ENCODE data around the gene EFNA3.

Gene EFNA3

GRCh38 chr1:155048449-155049334 is 29.9 kb upstream of the EFNA3 start:
- DNase-seq (ENCODE audit: insufficient read length, low spot score) = no peak
- FAIRE-seq = no peak

DNA sequence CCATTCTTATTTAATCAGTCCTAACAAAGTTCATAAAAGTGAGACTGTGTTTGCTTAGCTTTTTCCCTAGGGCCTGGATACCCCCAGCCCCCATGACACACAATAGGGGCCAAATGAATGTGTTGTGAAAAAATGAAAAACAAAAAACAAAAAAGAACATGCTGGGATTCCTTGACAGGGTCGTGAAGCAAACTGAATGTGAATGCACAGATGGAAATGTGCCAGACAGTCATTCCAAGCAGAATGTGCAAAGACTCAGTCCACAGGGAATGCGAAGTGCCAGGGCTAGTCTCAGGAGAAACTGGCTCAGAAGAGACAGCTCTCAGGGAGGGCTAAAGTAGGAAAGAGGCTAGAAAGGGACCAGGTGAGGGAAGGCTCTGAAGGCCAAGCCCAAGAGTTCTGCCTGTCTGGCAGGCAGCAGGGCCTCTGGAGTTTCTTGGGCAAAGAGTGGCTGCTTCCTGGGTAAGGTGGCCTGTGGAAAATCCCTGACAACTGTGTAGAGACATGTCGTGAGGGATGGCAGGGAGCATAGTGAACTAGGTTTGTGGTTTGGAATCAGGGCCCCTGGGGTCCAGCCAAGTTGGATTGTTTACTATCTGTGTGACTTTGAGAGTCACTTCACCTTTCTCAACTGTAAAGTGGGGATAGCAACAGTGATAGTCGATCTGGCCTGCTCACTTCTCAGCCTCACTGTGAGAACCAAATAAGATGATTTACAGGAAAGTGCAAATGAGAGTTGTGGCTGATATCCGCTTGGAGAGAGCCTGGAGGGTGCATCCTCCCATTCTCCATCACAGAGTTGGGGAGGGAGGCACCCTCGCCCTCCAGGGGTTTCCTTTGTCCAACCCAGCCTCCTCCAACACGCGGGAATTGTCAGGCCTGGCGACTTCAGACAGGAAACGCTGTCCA is 28.7 kb upstream of the EFNA3 start:
- FAIRE-seq (no peak), DNase-seq (ENCODE audit: insufficient read length, low spot score) (no peak)

DNA sequence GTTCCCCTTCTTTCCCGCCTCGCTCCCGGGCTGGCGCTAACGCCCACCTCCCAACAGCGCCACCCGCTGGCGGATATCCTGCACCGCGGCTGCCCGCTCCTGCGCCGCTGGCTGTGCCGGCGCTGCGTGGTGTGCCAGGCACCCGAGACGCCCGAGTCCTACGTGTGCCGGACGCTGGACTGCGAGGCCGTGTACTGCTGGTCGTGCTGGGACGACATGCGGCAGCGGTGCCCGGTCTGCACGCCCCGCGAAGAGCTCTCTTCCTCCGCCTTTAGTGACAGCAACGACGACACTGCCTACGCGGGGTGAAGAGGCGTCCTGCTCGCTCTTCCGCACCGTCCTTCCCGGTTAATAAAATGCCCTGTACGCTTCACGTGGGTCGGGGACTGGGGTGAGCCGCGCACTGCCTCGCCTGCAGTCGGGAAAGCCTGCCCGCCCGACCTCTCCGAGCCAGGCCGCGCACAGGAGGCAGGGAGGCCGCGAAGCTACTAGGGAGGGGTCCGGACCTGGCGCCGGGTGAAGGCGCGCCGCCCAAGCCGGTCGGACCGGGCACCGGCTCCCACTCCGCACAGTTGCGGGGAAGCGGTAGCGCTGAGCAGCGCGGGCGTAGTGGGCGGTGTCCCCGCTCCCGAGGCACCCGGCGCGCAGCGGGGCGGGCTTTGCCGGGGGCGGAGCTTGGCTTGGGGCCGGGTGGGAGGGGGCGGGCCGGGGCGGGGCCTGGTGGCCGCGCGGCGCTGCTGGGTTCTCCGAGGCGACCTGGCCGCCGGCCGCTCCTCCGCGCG is 27.9 kb upstream of the EFNA3 start, which contains the start of gene ADAM15:
Gene ADAM15 (plus strand): TSS at position 757 of the 782 bp plus-strand sequence. CDS start 71 bp downstream, outside the sequence.
- DNase-seq (ENCODE audit: insufficient read length, low spot score) (peak; percentile 75), FAIRE-seq (no peak)

- DNase-seq (ENCODE audit: insufficient read length, low spot score) (no peak), FAIRE-seq (no peak)
Observed at GRCh38 chr1:155051342-155051776, 27.3 kb upstream of the EFNA3 start.

DNA sequence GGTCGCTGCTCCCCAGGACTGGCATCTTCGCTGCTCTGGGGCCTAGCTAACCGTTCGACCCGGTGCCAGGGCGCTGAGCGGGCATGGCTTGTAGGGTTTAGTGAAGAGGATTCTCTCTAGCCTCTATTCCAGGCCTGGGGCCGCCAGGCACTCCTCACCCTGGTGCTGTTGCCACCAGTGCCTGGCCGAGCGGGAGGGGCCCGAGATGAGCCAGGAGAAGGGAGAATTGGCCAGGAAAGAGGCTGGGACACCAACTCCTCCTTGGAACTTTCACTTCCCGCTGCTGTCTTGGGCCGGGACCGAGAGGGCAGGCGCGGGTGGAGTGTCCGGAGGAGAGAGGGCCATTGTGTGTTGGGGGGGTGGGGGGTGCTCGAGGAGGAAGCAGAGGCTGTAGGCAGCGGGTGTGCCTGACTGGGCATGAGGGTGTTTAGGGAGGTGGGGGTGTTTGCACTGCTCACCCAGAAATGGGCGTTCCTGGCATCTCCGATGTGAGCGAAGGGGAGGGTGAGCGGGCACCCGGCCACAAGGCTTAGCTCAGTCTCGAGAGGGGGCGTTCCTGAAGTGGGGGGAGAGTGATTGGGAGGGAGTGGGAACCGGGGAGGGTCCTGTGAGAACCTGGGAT is 26.7 kb upstream of the EFNA3 start:
- FAIRE-seq = no peak
- no peak for DNase-seq (ENCODE audit: insufficient read length, low spot score)

DNA sequence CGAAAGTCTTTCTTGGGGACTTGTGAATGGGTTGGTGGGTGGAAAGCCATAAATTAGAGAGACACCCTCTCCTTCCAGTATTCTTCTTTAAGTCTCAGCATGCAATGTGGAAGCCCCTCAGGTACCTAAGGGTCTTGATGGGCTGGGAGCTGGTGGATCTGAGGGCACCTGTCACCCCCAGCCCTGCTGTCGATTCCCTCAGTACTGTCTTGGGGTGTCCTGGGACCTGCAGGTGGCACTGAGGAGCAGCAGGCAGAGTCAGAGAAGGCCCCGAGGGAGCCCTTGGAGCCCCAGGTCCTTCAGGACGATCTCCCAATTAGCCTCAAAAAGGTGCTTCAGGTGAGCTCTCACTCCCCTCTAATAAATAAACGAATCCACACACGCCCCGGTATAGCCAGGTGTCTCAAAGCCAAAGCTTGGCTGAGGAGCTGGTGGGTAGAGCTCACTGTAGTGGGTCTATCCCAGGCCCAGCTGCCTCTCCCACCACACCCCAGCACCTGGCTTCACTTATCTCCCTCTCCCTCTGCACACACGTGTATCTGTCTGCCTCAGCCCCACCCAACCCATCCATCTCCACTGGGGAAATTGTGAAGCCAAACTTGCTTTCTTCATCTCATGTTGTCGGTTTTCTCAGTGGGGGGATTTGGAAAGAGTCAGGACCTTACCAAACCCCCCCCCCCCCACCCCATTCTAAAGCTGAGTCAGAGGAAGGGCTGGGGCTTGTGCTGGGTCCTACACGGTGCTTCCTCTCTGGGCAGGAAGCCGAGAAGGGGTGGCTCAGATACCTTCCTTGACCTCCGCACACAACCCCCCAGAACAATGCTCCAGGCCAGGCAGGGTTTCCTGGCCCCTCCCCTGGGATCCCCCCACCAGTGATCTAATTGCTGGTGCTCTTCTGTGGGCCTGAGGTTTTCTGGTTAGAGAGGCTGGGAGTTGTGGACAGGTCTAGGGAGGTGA is 25.9 kb upstream of the EFNA3 start:
- no peak for DNase-seq (ENCODE audit: insufficient read length, low spot score)
- FAIRE-seq = no peak

GRCh38 chr1:155053531-155054105 is 25.0 kb upstream of the EFNA3 start:
- DNase-seq (ENCODE audit: insufficient read length, low spot score) (no peak), FAIRE-seq (no peak)

- DNase-seq (ENCODE audit: insufficient read length, low spot score) (no peak), FAIRE-seq (no peak)
Observed at GRCh38 chr1:155057104-155057503, 21.5 kb upstream of the EFNA3 start.

GRCh38 chr1:155057788-155058211 is 20.8 kb upstream of the EFNA3 start:
- DNase-seq (ENCODE audit: insufficient read length, low spot score) (no peak), FAIRE-seq (no peak)

DNA sequence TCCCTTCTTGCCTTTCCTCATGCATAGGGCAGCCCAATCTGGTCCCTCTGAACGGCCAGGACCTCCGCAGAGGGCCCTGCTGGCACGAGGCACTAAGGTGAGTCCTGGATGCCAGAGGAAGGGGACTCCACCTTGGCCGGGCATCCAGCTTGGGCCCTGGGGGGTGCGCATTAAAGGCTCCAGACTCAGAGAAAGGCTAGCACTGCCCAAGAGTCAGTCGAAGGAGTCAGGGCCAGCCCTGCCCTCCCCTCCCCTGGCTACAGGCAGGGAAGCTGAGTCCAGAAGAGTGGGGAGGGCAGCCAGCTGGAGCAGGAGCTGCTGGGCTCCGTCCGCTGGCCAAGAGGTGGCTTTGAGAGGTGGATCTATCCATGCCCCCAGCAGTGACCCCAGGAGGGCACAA is 17.9 kb upstream of the EFNA3 start:
- DNase-seq (ENCODE audit: insufficient read length, low spot score) (no peak), FAIRE-seq (no peak)

- DNase-seq (ENCODE audit: insufficient read length, low spot score) = peak; percentile 81
Observed at GRCh38 chr1:155061381-155062150, 17.1 kb upstream of the EFNA3 start.

DNA sequence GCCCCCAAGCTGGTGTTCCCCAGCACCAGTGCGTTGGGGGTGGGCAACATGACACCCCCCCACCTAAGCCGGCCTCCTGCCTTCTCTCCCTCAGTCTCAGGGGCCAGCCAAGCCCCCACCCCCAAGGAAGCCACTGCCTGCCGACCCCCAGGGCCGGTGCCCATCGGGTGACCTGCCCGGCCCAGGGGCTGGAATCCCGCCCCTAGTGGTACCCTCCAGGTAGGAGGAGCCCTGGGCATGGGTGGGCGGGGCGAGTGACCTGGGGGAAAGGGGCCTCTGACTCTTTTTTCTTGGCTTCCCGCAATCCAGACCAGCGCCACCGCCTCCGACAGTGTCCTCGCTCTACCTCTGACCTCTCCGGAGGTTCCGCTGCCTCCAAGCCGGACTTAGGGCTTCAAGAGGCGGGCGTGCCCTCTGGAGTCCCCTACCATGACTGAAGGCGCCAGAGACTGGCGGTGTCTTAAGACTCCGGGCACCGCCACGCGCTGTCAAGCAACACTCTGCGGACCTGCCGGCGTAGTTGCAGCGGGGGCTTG is 16.4 kb upstream of the EFNA3 start:
- FAIRE-seq (no peak), DNase-seq (ENCODE audit: insufficient read length, low spot score) (no peak)

More at GRCh38 chr1:155061381-155062150, 17.1 kb upstream of the EFNA3 start:
- peak; percentile 33 for FAIRE-seq

GRCh38 chr1:155062702-155063411 is 15.8 kb upstream of the EFNA3 start:
- FAIRE-seq (no peak), DNase-seq (ENCODE audit: insufficient read length, low spot score) (no peak)

GRCh38 chr1:155063550-155064110 is 15.0 kb upstream of the EFNA3 start, which contains the start of gene EFNA4:
EFNA4 (plus strand) TSS chr1:155063740; CDS start chr1:155063824, 84 bp downstream.
- FAIRE-seq = no peak
- DNase-seq (ENCODE audit: insufficient read length, low spot score) = peak; percentile 86

DNA sequence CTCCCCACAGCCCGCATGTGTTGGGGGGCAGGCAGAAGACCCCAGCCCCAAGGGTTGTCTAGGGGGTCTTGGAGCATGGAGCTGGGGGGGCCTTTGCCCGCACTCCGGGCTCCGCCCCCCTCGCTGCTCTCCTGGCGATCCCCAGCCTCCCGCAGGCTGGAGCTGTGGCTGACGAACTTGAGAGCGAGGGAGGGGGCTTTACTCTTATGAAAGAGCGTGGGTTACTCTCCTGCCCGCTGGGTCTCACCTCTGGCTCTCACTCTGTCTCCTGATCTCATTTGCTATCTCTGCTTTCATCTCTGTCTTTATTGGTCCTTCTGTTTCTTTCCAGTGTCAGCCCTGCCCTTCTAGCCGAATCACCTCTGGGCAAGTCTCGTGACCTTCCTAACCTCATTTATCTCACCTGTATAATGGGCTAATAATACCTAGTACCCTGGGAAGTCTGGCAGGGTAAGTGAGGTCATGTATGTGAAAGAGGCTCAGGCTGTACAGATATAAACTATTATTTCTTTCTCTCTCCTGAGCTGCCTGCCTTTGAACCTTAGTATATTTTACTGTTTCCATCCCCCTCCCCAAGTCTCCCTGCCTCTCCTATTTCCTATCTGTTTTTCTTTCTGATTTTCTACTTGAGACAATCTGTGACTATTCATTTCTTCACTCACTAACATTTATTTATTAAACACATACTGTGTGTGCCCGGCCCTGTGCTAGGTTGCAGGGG is 14.4 kb upstream of the EFNA3 start:
- DNase-seq (ENCODE audit: insufficient read length, low spot score) = no peak
- FAIRE-seq = no peak

Measured in HTR-8/SVneo (cell line).